Measurements from ENCODE around the gene STON2. TPM values are rescaled to one million over a fixed set of nuclear protein-coding genes. Genes with fewer than 3 reads are reported as not detected.

The STON2 gene
- total RNA-seq, 1 donor from 2014 or later, result 66.8 TPM

DNA sequence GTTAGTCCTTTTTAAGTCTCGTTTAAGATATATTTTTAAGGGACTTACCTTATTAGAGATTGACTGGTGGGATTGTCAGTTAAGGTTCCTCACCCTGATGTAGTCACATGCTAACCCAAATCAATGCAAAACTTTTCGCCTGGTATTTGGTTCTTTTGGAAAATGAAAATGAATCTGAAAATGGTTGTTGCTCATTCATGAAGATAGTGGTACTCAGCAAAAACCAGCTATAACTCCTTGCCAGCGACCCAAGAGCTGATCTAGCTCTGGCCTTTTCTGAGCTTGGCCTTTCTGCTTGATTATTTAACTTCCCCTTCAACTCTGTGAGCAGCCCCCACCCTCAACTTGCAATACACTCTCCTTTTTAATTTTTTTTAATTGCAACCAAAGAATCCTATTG, 94.4 kb downstream of the STON2 start:
- no peak overlapping the region for H3K4me3 Mint-ChIP-seq (ENCODE audit: unreplicated experiment)
- H3K27me3 Mint-ChIP-seq (ENCODE audit: unreplicated experiment), result peaks cover 5% of the 10 kb centered on the region
- peaks cover 65% of the 10 kb centered on the region for H3K4me1 Mint-ChIP-seq (ENCODE audit: unreplicated experiment)
- H3K36me3 Mint-ChIP-seq (ENCODE audit: low read depth, unreplicated experiment), result peaks cover 10% of the 10 kb centered on the region
- no peak for DNase-seq (ENCODE audit: low spot score)
- TF ChIP-seq, protein P1, sequence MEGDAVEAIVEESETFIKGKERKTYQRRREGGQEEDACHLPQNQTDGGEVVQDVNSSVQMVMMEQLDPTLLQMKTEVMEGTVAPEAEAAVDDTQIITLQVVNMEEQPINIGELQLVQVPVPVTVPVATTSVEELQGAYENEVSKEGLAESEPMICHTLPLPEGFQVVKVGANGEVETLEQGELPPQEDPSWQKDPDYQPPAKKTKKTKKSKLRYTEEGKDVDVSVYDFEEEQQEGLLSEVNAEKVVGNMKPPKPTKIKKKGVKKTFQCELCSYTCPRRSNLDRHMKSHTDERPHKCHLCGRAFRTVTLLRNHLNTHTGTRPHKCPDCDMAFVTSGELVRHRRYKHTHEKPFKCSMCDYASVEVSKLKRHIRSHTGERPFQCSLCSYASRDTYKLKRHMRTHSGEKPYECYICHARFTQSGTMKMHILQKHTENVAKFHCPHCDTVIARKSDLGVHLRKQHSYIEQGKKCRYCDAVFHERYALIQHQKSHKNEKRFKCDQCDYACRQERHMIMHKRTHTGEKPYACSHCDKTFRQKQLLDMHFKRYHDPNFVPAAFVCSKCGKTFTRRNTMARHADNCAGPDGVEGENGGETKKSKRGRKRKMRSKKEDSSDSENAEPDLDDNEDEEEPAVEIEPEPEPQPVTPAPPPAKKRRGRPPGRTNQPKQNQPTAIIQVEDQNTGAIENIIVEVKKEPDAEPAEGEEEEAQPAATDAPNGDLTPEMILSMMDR (IDR thresholded peaks at IDR 0.05; ENCODE audit: unreplicated experiment), result no peak
- no peak overlapping the region for H3K27ac Mint-ChIP-seq (ENCODE audit: unreplicated experiment)
- H3K9me3 Mint-ChIP-seq (ENCODE audit: unreplicated experiment), result no peaks in the 10 kb centered on the region

DNA sequence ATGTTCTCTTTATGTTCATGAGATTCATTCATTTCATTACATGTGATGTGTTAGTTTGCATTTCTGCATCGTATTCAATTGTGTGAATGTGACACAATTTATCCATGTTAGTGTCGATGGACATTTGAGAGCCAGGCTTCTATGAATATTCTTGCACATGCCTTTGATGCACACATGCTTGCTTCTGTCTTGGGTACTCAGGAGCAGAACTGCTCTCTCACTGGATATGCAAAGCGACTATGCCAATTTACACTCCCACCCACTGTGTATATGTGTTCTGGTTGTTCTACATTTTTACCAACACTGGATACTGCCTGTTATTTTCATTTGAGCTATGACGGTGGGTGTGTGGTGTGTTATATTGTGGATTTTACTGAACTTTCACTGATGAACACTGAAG, 95.1 kb downstream of the STON2 start:
- Mint-ChIP-seq H3K4me3 (ENCODE audit: unreplicated experiment) (peak overlapping the region; percentile 12), H3K36me3 (ENCODE audit: low read depth, unreplicated experiment) (peaks cover 10% of the 10 kb centered on the region), H3K27ac (ENCODE audit: unreplicated experiment) (no peak overlapping the region), H3K9me3 (ENCODE audit: unreplicated experiment) (no peaks in the 10 kb centered on the region), H3K4me1 (ENCODE audit: unreplicated experiment) (peaks cover 59% of the 10 kb centered on the region), H3K27me3 (ENCODE audit: unreplicated experiment) (peaks cover 5% of the 10 kb centered on the region)
- DNase-seq (ENCODE audit: low spot score), result no peak
- TF ChIP-seq, protein P1 (IDR thresholded peaks at IDR 0.05; ENCODE audit: unreplicated experiment), result no peak

DNA sequence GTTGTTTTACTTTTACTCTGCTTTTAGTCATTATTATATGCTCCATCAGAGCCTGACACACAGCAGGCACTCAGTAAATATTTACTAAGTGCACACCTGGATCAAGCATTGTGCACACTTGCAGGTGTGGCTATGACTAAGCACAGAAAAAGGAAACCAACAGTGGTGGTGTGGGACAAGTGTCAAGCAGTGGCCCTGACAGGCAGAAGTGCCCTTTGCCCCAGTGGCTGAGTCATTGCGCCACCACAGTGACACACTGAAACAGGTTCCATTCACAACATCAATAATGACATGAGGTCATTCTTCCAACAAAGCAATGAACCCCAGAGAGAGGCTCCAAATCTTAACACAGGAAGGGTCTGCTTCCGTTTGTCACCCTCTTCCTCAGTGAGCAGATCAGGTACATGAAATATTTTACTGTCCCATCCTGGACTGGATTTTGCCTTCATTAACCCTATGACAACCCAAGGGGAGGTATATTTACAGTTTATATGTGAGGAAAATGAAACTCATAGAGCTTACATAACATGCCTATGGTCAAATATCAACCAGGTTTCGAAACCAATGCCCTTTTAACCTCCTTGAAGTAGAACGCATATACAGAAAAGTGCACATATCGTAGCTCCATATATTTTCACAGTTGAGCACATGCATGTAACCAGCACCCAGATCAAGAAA, 96.7 kb downstream of the STON2 start:
- H3K27me3 Mint-ChIP-seq (ENCODE audit: unreplicated experiment), result peaks cover 5% of the 10 kb centered on the region
- H3K36me3 Mint-ChIP-seq (ENCODE audit: low read depth, unreplicated experiment), result peaks cover 10% of the 10 kb centered on the region
- TF ChIP-seq, protein P1 (IDR thresholded peaks at IDR 0.05; ENCODE audit: unreplicated experiment), result no peak
- peak overlapping the region; percentile 33 for H3K27ac Mint-ChIP-seq (ENCODE audit: unreplicated experiment)
- peaks cover 52% of the 10 kb centered on the region for H3K4me1 Mint-ChIP-seq (ENCODE audit: unreplicated experiment)
- no peaks in the 10 kb centered on the region for H3K9me3 Mint-ChIP-seq (ENCODE audit: unreplicated experiment)
- no peak for DNase-seq (ENCODE audit: low spot score)
- H3K4me3 Mint-ChIP-seq (ENCODE audit: unreplicated experiment), result no peak overlapping the region

DNA sequence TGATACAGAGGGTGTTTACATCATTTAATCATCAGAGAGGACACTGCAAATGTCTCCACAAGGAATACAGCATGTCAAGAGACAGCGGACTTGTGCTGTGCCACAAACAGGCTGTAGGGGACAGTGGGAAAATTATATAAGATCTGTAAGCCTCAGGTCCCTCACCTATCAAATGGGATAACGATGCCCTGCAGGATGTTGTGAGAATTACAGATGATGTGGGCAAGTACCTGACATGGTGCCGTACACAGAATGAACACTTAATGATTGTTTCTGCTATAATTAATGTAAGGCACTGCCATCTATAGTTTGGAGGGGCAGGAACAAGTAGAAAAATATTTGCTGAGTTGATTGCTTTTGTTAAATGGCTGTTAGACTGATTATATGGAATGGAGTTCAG, 97.5 kb downstream of the STON2 start:
- DNase-seq (ENCODE audit: low spot score), result no peak

DNA sequence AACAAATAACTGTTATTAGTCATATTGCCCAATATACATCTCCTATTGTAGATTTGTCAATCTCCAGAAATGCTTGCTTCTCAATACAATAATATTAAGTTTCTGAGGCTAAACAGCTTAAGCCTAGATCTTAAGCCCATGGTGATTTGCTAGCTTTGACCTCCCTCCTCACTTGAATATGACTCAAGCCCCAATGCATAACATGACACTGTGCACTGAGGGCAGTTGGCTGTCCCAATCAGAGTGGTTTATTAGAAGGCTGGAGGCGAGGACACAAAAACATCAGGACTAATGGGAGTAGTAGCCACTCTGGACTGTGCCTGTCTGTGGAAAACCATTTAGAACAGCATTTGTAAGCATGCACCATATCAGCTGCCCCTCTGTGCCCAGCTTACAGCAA, 98.3 kb downstream of the STON2 start:
- Mint-ChIP-seq H3K4me1 (ENCODE audit: unreplicated experiment) (peaks cover 47% of the 10 kb centered on the region), H3K36me3 (ENCODE audit: low read depth, unreplicated experiment) (peaks cover 10% of the 10 kb centered on the region), H3K9me3 (ENCODE audit: unreplicated experiment) (no peaks in the 10 kb centered on the region), H3K27me3 (ENCODE audit: unreplicated experiment) (peaks cover 5% of the 10 kb centered on the region), H3K4me3 (ENCODE audit: unreplicated experiment) (no peak overlapping the region), H3K27ac (ENCODE audit: unreplicated experiment) (no peak overlapping the region)
- no peak for DNase-seq (ENCODE audit: low spot score)
- TF ChIP-seq, protein P1 (IDR thresholded peaks at IDR 0.05; ENCODE audit: unreplicated experiment), result no peak

More for the DNA sequence above, 97.5 kb downstream of the STON2 start:
- Mint-ChIP-seq H3K27ac (ENCODE audit: unreplicated experiment) (peak overlapping the region; percentile 7), H3K9me3 (ENCODE audit: unreplicated experiment) (no peaks in the 10 kb centered on the region), H3K4me1 (ENCODE audit: unreplicated experiment) (peaks cover 49% of the 10 kb centered on the region), H3K36me3 (ENCODE audit: low read depth, unreplicated experiment) (peaks cover 10% of the 10 kb centered on the region), H3K27me3 (ENCODE audit: unreplicated experiment) (peaks cover 5% of the 10 kb centered on the region), H3K4me3 (ENCODE audit: unreplicated experiment) (no peak overlapping the region)
- TF ChIP-seq, protein P1 (IDR thresholded peaks at IDR 0.05; ENCODE audit: unreplicated experiment), result no peak

Measured in endothelial cell (in vitro differentiated cells).